ENCODE results near the gene PPP4R2. TPM values are rescaled to one million over a fixed set of nuclear protein-coding genes. Genes with fewer than 3 reads are reported as not detected.
A peak's percentile ranks its signal among the peaks of the same experiment; 100 is the strongest.

The PPP4R2 gene
- total RNA-seq, 4 donors from 2014 or later, result 21.3 to 136 (median 62.3) TPM

DNA sequence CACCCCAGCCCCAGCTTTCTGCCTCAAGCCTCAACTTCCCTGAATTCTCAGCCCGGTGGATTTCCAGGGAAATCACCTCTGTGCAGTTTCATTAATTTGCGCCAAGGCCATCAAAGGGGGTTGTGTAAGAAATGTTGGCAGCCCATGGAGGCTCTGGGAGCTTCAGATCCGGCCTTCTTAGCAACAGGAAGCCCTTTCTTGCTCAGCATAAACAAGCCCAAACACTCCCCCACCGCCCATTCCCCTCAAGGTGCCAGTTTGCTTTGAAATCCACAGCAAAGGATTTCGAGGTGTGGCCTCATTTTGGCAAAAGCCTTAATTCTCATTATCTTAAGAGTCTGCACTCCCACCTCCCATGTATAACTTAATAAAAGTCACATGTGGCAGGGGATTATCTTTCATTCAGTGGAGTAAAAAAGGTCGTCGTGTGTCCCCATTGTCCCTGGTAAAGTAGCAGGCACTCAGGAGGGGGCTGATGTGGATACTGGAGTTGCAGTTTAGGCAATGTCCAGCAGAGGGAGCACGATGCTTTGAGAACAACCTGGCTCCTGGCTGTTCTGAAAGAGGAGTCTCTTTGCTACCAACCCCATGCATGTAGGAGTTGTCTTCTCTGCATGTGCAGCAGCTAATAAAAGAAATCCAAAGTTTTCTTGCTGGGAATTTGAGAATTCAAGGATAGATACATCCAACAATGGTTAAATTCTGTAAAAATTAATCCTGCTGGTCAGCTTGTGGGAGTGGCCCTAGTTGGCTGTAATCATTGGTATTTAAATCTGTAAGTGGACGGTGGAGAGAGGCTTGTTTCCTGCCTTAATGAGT lies 104.3 kb downstream of the PPP4R2 start:
- intact Hi-C loops (cut with DNase I; ENCODE audit: low total_unique reads), result loop anchor here (5.0 kb wide), 1 partner anchor 326 kb away; no protein-coding TSS in a partner anchor
- TF ChIP-seq, protein P1, sequence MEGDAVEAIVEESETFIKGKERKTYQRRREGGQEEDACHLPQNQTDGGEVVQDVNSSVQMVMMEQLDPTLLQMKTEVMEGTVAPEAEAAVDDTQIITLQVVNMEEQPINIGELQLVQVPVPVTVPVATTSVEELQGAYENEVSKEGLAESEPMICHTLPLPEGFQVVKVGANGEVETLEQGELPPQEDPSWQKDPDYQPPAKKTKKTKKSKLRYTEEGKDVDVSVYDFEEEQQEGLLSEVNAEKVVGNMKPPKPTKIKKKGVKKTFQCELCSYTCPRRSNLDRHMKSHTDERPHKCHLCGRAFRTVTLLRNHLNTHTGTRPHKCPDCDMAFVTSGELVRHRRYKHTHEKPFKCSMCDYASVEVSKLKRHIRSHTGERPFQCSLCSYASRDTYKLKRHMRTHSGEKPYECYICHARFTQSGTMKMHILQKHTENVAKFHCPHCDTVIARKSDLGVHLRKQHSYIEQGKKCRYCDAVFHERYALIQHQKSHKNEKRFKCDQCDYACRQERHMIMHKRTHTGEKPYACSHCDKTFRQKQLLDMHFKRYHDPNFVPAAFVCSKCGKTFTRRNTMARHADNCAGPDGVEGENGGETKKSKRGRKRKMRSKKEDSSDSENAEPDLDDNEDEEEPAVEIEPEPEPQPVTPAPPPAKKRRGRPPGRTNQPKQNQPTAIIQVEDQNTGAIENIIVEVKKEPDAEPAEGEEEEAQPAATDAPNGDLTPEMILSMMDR (IDR thresholded peaks at IDR 0.05), result peak; percentile 89 to 96 (median 91)
- no peak for TF ChIP-seq POLR2A (IDR thresholded peaks at IDR 0.05)
- H3K27me3 ChIP-seq, result no peaks in the 10 kb centered on the region
- H3K9me3 ChIP-seq, result no peaks in the 10 kb centered on the region
- H3K36me3 ChIP-seq, result no peaks in the 10 kb centered on the region
- DNase-seq, result peak; percentile 85 to 93
- no peaks in the 10 kb centered on the region for H3K4me1 ChIP-seq
- H3K4me3 ChIP-seq, result no peak overlapping the region
- H3K27ac ChIP-seq, result no peak overlapping the region

DNA sequence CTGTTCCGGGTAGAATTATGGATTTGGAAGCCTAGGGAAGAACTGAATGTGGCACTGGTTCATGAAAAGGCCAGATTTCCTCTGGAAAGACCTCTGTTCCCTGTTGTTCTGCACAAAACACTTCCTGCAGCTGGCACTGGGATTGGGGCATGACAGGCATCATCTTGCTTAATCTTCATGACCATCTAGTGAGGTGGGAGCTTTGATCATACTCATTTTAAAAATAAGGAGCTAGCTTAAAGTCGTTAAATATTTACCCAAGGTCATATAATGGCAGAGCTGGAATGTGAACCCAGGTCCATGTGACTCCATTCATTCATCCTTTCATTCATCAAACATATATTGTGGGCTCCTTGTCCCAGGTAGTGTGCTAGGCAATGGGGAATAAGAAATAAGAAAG lies 105.3 kb downstream of the PPP4R2 start:
- no peaks in the 10 kb centered on the region for H3K27me3 ChIP-seq
- no peak for TF ChIP-seq POLR2A (IDR thresholded peaks at IDR 0.05)
- intact Hi-C loops (cut with DNase I; ENCODE audit: low total_unique reads), result loop anchor here (5.0 kb wide), 1 partner anchor 325 kb away; no protein-coding TSS in a partner anchor
- H3K4me1 ChIP-seq, result no peaks in the 10 kb centered on the region
- H3K9me3 ChIP-seq, result no peaks in the 10 kb centered on the region
- no peak overlapping the region for H3K27ac ChIP-seq
- no peak overlapping the region for H3K4me3 ChIP-seq
- no peaks in the 10 kb centered on the region for H3K36me3 ChIP-seq
- no peak for DNase-seq

DNA sequence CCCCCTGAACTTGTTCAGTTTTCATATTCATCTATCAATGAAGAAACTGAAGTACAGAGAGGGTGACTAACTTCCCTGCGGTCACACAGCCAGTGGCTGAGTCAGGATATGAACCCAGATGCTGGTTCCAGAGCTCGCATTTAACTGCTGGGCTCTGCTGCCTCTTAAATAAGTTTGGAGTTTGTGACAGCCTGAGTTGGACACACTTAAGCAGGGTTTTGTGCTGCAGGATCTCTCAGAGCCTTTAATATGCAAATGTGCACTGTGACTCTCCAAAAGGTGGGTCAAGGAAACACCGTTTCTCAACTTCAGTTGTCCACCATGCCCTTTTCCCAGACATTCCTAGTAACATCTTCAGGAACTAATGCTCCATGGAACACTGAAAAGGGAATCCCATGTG lies 110.6 kb downstream of the PPP4R2 start:
- intact Hi-C loops (cut with DNase I; ENCODE audit: low total_unique reads), result no loop called here
- no peaks in the 10 kb centered on the region for H3K9me3 ChIP-seq
- no peak for DNase-seq
- no peaks in the 10 kb centered on the region for H3K4me1 ChIP-seq
- H3K27ac ChIP-seq, result no peak overlapping the region
- H3K4me3 ChIP-seq, result no peak overlapping the region
- no peaks in the 10 kb centered on the region for H3K27me3 ChIP-seq
- TF ChIP-seq POLR2A (IDR thresholded peaks at IDR 0.05), result no peak
- TF ChIP-seq, protein P1 (IDR thresholded peaks at IDR 0.05), result no peak
- no peaks in the 10 kb centered on the region for H3K36me3 ChIP-seq

DNA sequence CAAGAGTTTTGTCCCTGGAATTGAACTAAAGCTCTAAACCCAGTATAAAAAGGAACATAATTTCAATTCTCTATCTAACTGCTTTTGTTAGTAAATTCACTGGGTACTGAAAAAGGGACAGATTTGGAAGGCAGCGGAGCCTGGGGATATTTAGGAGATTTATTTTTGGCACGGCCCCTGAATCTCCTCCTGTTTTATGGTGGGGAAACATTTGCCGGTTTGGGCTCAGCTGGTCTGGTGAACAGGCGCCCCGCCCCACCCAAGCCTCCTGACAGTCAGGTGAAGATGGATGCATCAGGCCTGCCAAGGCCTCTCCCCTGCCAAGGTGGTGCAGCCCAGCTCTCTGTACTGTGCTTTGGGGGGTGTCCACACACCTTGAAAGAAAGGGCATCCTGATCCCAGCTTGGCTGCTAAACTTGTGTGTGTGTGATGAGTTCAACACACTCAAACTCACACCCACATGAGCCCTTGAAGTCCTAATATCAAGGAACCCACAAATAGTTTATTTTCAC lies 111.1 kb downstream of the PPP4R2 start:
- no peaks in the 10 kb centered on the region for H3K4me1 ChIP-seq
- TF ChIP-seq, protein P1 (IDR thresholded peaks at IDR 0.05), result no peak
- TF ChIP-seq POLR2A (IDR thresholded peaks at IDR 0.05), result no peak
- no peaks in the 10 kb centered on the region for H3K9me3 ChIP-seq
- no peaks in the 10 kb centered on the region for H3K27me3 ChIP-seq
- no peak overlapping the region for H3K27ac ChIP-seq
- no peaks in the 10 kb centered on the region for H3K36me3 ChIP-seq
- no peak for DNase-seq
- intact Hi-C loops (cut with DNase I; ENCODE audit: low total_unique reads), result no loop called here
- H3K4me3 ChIP-seq, result no peak overlapping the region

DNA sequence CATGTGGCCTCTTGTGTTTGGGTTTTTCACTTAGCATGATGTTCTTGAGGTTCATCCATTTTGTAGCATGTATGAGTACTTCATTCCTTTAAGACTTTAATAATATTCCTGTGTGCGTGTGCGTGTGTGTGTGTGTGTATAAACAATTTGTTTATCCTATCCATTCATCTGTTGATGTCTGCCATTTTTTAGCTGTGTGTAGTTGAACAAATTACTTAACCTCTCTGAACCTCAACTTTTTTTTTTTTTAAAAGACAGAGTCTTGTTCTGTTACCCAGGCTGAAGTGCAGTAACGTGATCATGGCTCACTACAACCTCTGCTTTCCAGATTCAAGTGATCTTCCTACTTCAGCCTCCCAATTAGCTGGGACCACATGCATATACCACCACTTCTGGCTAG lies 112.1 kb downstream of the PPP4R2 start:
- H3K9me3 ChIP-seq, result no peaks in the 10 kb centered on the region
- no peak for DNase-seq
- no peaks in the 10 kb centered on the region for H3K27me3 ChIP-seq
- no peaks in the 10 kb centered on the region for H3K36me3 ChIP-seq
- H3K27ac ChIP-seq, result no peak overlapping the region
- TF ChIP-seq, protein P1 (IDR thresholded peaks at IDR 0.05), result no peak
- no peak for TF ChIP-seq POLR2A (IDR thresholded peaks at IDR 0.05)
- intact Hi-C loops (cut with DNase I; ENCODE audit: low total_unique reads), result no loop called here
- H3K4me3 ChIP-seq, result no peak overlapping the region
- no peaks in the 10 kb centered on the region for H3K4me1 ChIP-seq
